Smooth muscle cell (in vitro differentiated cells): ENCODE measurements around the gene IFI35. TPM values are rescaled to one million over a fixed set of nuclear protein-coding genes. Genes with fewer than 3 reads are reported as not detected.

Experiments
- DNase-seq: peaks from one replicate; lab custom pipeline; 2025; ENCODE audit not compliant: unreplicated experiment; lab: John Stamatoyannopoulos, UW
- H2AFZ ChIP-seq: fragments of 200-600 bp; sonication (generic); 2 replicates; pipeline ENCODE4 v1.6.0; 2016; ENCODE audit warnings: antibody characterized with exemption, low read depth, mild to moderate bottlenecking
- H3F3A ChIP-seq: fragments of 200-600 bp; sonication (generic); 2 replicates; pipeline ENCODE4 v1.6.0; 2017; ENCODE audit warnings: antibody characterized with exemption, low read depth
- H3K27ac ChIP-seq: fragments of 200-600 bp; sonication (generic); 2 replicates; pipeline ENCODE4 v1.5.1; 2016; ENCODE audit warnings: low read depth, mild to moderate bottlenecking
- H3K27me3 ChIP-seq: fragments of 200-600 bp; sonication (generic); 2 replicates; pipeline ENCODE4 v1.6.1; 2016; ENCODE audit warnings: low read depth, mild to moderate bottlenecking
- H3K36me3 ChIP-seq: fragments of 200-600 bp; sonication (generic); 2 replicates; pipeline ENCODE4 v1.5.1; 2016; ENCODE audit warnings: low read depth
- H3K4me1 ChIP-seq: fragments of 200-600 bp; sonication (generic); 2 replicates; pipeline ENCODE4 v1.5.1; 2016; ENCODE audit warnings: low read depth
- H3K4me2 ChIP-seq: fragments of 200-600 bp; sonication (generic); 2 replicates; pipeline ENCODE4 v1.6.0; 2016; ENCODE audit warnings: mild to moderate bottlenecking
- H3K4me3 ChIP-seq: fragments of 200-600 bp; sonication (generic); 2 replicates; pipeline ENCODE4 v1.5.1; 2016; ENCODE audit warnings: mild to moderate bottlenecking
- H3K79me2 ChIP-seq: fragments of 200-600 bp; sonication (generic); 2 replicates; pipeline ENCODE4 v1.6.0; 2016; ENCODE audit warnings: low read depth, mild to moderate bottlenecking
- H3K9ac ChIP-seq: fragments of 200-600 bp; sonication (generic); 2 replicates; pipeline ENCODE4 v1.6.0; 2016; ENCODE audit warnings: low read depth
- H3K9me3 ChIP-seq: fragments of 200-600 bp; sonication (generic); replicated peaks from 2 replicates; pipeline ENCODE4 v1.5.1; 2016; ENCODE audit warnings: low read depth
- H4K20me1 ChIP-seq: fragments of 200-600 bp; sonication (generic); 2 replicates; pipeline ENCODE4 v1.6.0; 2016; ENCODE audit warnings: low read depth
- CTCF ChIP-seq: fragments of 200-600 bp; sonication (generic); IDR thresholded peaks from 2 replicates; pipeline ENCODE4 v1.5.1; 2017; ENCODE audit warnings: borderline replicate concordance, mild to moderate bottlenecking, antibody characterized with exemption; ENCODE audit not compliant: insufficient read depth, poor library complexity, severe bottlenecking
- WGBS: methylation state at CpG from one replicate; pipeline ENCODE4 v1.1.7; 2016; ENCODE audit warnings: low lambda C conversion rate; 5-methylcytosine and 5-hydroxymethylcytosine counted together
- polyA plus RNA-seq: library from polyadenylated mRNA; unstranded; fragments of >200 nt; fragmentation: Nextera tagmentation; extraction: Ambion mirVana; gene quantifications from 2 replicates; pipeline ENCODE4 v1.2.1, GENCODE V29; 2016
- total RNA-seq: library from RNA; depleted of rRNA; stranded (reverse); fragments of >200 nt; gene quantifications from 2 replicates; pipeline ENCODE4 v1.2.3, GENCODE V29; 2014

Gene IFI35
- total and polyA plus RNA-seq, 2 experiments from 2014 or later, result 1.9 to 6.3 TPM

DNA sequence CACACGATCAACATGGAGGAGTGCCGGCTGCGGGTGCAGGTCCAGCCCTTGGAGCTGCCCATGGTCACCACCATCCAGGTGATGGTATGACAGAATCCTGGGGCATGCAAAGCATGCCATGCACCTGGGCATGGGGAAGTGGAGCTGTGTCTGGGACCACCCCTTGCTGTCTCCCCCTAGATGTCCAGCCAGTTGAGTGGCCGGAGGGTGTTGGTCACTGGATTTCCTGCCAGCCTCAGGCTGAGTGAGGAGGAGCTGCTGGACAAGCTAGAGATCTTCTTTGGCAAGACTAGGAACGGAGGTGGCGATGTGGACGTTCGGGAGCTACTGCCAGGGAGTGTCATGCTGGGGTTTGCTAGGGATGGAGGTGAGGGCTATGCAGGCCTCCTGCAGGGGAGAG lies 6.7 kb downstream of the IFI35 start:
- Histone ChIP-seq H3F3A (no peaks in the 10 kb centered on the region), H3K4me1 (no peaks in the 10 kb centered on the region), H3K27ac (no peak overlapping the region), H3K4me2 (no peak overlapping the region), H3K36me3 (no peaks in the 10 kb centered on the region), H2AFZ (no peak overlapping the region), H3K9ac (no peak overlapping the region), H3K9me3 (no peaks in the 10 kb centered on the region), H4K20me1 (peaks cover 20% of the 10 kb centered on the region), H3K4me3 (no peak overlapping the region), H3K27me3 (no peaks in the 10 kb centered on the region), H3K79me2 (no peaks in the 10 kb centered on the region)
- no peak for DNase-seq
- WGBS, result 93% methylated on average over 8 of the region's 8 CpGs
- no peak for TF ChIP-seq CTCF

GRCh38 chr17:43014020-43014648 lies 7.5 kb downstream of the IFI35 start:
- no peaks in the 10 kb centered on the region for H3K27me3 ChIP-seq
- no peak overlapping the region for H2AFZ ChIP-seq
- peaks cover 28% of the 10 kb centered on the region for H4K20me1 ChIP-seq
- no peaks in the 10 kb centered on the region for H3K4me1 ChIP-seq
- TF ChIP-seq CTCF, result no peak
- H3F3A ChIP-seq, result no peaks in the 10 kb centered on the region
- no peak overlapping the region for H3K4me2 ChIP-seq
- H3K27ac ChIP-seq, result no peak overlapping the region
- 88% methylated on average over 12 of the region's 12 CpGs for WGBS
- no peak overlapping the region for H3K4me3 ChIP-seq
- DNase-seq, result no peak
- no peaks in the 10 kb centered on the region for H3K9me3 ChIP-seq
- H3K9ac ChIP-seq, result no peak overlapping the region
- peaks cover 2% of the 10 kb centered on the region for H3K79me2 ChIP-seq
- H3K36me3 ChIP-seq, result no peaks in the 10 kb centered on the region

- Histone ChIP-seq H3K79me2 (peaks cover 10% of the 10 kb centered on the region), H3K9me3 (no peaks in the 10 kb centered on the region), H3K27me3 (no peaks in the 10 kb centered on the region), H2AFZ (no peak overlapping the region), H3K9ac (no peak overlapping the region), H3F3A (no peaks in the 10 kb centered on the region), H3K4me1 (no peaks in the 10 kb centered on the region), H3K36me3 (no peaks in the 10 kb centered on the region), H3K4me3 (no peak overlapping the region), H3K27ac (no peak overlapping the region), H3K4me2 (no peak overlapping the region), H4K20me1 (peaks cover 36% of the 10 kb centered on the region)
- WGBS, result 90% methylated on average over 8 of the region's 8 CpGs
- DNase-seq, result no peak
- no peak for TF ChIP-seq CTCF
Observed at GRCh38 chr17:43014649-43015542, 8.3 kb downstream of the IFI35 start.
